GM21529 (cell line): ENCODE data around the gene TMEM37.

ENCODE experiments used
- ATAC-seq: cut with Tn5 transposase; IDR thresholded peaks from one replicate; pipeline ENCODE4 v1.9.1; 2021; ENCODE audit not compliant: unreplicated experiment

Gene TMEM37

GRCh38 chr2:119451336-119452050 is 19.8 kb downstream of the TMEM37 start:
- ATAC-seq: no peak

GRCh38 chr2:119453972-119454593 is 22.4 kb downstream of the TMEM37 start:
- no peak for ATAC-seq

- ATAC-seq: peak; percentile 62
Measured at GRCh38 chr2:119455066-119455718, 23.5 kb downstream of the TMEM37 start.

DNA sequence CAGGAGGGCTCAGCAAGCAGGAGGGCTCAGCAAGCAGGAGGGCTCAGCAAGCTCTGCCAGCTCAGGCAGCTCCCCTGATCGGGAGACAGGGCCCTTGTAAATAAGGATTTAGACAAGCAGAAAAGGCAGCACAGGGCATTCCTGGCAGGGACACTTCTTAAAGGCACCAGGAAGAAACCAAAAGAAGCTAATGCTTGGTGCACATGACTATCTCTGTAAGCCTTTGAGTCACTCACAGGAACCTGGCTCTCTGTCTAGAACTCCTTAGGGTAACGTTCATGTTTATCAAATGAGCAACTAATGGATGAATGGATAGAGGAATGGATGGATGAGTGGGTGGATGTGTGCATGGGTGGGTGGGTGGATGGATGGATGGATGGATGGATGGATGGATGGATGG is 28.4 kb downstream of the TMEM37 start:
- ATAC-seq: no peak

GRCh38 chr2:119461811-119462210 is 30.2 kb downstream of the TMEM37 start:
- no peak for ATAC-seq

DNA sequence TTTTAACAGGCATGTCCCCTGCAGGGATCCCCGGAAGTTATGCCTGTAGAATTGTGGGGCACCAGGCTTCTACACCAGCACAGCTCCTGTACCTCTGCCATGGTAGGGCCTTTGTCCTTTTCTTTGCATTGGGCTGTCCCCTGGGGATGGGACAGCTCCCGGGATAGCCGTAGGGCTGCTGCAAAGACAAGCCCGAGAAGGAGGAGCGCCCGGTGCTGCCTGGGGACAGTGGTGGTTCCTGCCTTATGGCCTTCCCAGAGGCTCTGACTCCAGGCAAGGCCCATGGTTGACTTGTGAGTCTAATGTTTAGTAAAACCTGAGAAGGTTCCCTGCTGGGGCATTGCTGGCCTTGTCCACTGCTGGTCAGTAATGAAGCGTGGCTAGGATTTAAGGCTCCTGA is 30.9 kb downstream of the TMEM37 start:
- no peak for ATAC-seq

GRCh38 chr2:119463136-119463535 is 31.5 kb downstream of the TMEM37 start:
- no peak for ATAC-seq

GRCh38 chr2:119463990-119464389 is 32.3 kb downstream of the TMEM37 start:
- no peak for ATAC-seq

- ATAC-seq: no peak
Measured at GRCh38 chr2:119464981-119465380, 33.3 kb downstream of the TMEM37 start.

DNA sequence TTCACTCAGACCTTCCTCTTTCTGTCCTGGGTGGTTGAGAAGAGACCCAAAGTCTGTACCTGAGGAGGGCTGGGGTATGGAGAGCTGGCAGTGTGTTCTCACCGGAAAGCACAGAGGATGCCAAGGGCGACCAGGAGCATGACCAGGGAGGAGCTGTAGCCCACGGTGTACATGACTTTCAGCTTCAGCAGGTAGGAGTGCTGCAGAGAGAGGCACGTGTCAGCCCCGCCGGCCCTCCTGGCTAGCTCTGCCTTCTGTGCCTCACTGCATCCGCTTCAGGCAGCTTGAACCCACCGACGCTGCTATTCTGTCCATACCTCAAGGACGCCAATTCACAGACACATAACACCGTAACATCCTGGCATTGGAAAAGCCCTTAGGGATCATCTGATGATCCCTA is 34.0 kb downstream of the TMEM37 start:
- ATAC-seq: no peak

DNA sequence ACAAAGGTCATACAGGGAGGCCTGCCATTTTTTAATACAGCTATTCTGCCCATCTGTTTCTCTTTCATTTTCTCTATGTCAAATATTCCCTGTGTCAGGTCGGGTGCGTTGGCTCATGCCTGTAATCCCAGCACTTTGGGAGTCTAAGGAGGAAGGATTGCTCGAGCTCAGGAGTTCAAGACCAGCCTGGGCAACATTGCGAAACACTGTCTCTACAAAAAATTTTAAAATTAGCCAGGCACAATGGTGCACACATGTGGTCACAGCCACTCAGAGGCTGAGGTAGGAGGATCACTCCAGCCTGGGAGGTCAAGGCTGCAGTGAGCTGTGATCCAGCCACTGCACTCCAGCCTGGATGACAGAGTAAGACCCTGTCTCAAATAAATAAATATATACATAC is 34.7 kb downstream of the TMEM37 start:
- no peak for ATAC-seq

DNA sequence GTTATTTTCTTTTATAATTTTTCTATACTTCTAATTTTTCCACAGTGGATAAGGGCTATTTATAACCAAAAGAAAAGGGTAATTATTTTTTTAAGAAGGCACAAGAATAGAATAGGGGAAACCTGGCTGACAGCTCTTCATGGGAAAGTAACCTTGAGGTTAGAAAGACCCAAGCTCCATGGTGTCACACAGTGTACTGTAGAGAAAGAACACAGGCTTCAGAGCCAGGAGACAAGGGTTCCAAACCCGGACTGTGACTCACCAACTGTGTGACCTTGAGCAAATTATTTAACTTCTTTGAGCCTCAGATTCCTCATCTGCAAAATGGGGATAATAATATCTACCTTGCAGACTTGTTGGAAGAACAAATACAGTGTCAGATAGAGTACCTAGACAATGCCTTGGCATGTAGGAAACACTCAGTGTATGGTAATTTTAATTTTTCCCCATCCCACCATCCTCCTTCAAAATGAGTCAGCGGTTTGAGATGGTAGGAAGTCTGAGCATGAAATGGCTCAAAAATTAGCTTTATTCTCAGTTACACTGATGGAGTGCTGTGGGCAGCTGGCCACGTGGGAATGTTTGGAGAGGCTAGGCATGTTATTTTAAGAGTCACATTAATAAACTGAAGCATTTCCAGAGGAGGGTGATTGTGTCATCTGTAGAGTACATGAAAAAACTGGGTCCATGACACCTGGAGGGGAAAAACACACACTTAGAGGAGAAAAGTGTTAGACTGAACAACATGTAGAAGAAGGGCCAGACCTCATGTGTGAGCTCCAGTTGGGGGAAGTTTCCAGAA is 36.7 kb downstream of the TMEM37 start:
- no peak for ATAC-seq

- no peak for ATAC-seq
Measured at GRCh38 chr2:119469131-119469530, 37.5 kb downstream of the TMEM37 start.

- ATAC-seq: no peak
Measured at GRCh38 chr2:119469661-119470297, 38.1 kb downstream of the TMEM37 start.

- no peak for ATAC-seq
Measured at GRCh38 chr2:119472749-119473148, 41.1 kb downstream of the TMEM37 start.

DNA sequence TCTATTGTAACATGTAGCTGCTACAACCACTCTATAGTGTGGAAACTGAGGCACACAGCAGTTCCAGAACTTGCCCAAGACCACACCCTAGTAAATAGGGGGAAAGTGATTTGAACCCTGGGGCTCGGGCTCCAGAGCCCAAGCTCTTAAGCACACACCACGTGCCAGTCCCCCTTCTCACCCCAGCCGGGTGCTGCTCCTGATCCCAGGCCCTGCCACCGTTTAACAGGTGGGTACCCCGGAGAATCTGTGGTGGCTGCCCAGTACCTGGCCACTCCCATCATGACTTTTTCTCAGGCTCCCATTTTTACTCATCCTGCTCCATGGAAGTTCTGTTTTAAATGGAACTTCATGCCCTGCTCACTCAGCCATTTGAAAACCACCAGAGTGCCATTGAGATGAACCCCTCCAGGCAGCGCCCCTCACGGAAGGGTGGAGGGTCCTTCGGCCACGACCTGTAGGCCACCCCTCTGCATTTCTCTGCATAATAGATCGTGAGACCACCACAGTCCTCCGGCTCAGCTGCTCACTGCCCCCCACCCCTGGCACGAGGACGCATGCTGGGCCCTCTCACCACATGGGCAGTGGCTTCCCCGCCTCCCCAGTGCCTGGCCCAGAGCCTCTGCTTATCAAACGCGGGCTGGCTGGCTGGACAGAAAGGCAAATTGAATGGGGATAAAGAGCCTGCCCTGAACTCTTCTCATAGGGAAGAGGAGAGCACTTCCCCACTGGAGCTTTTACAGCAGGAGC is 42.1 kb downstream of the TMEM37 start:
- ATAC-seq: no peak

- no peak for ATAC-seq
Measured at GRCh38 chr2:119474371-119475224, 42.9 kb downstream of the TMEM37 start.

GRCh38 chr2:119475225-119475856 is 43.7 kb downstream of the TMEM37 start:
- no peak for ATAC-seq

DNA sequence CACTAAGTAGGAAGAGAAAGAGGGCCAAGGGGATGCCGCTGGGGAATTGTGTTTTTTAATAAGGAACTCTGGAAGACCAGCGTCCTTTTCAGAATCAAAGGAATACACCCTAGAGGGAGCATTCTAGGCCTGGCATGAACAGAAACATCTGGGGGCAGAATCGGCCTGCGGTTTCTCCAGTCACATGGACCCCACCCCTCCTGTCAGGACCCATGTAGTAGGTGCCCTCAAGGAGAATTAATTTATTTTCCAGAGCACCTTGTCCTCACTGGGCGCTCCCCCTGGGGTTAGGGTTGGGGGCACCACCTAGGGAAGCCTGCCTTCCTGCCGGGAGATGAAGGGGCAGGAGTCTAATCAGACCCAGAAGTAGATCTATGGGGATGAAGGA is 44.2 kb downstream of the TMEM37 start:
- no peak for ATAC-seq
